ENCODE data around the gene C5. TPM values are rescaled to one million over a fixed set of nuclear protein-coding genes. Genes with fewer than 3 reads are reported as not detected.

C5 gene
- polyA plus RNA-seq, 1 of the 3 experiments (the other 2 are of a cell fraction), result 1.8 TPM

DNA sequence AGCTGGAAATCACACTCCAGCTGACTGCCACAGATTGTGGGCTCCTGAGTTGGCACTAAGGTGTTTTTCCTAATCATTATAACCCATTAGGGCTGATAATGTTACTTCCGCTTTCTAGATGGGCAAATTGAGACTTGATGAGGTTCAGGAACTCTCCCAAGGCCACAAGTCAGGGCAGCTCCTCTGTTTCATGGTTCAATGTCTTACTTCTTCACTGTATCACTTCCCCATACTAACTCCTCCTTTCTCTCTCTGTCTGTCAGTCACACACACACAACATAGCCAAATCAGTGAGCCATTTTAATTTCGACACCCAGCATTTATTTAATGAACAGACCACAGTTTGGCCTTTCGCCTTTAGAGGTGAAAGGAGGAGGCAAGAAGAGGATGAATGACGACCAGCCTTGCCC lies 105.6 kb downstream of the C5 start:
- no peak for DNase-seq
- Histone ChIP-seq H3K36me3 (replicated peaks in 1 of 2; ENCODE audit: control insufficient read depth in 1 of 2, insufficient read depth in 2 of 2, low read length in 1 of 2) (no peaks in the 10 kb centered on the region), H2AFZ (ENCODE audit: low read depth) (no peak overlapping the region), H3K9me2 (no peaks in the 10 kb centered on the region), H4K20me1 (ENCODE audit: insufficient read depth) (no peaks in the 10 kb centered on the region), H3K4me3 (ENCODE audit: low read depth in 2 of 2, low read length in 1 of 2) (no peak overlapping the region), H3K79me2 (ENCODE audit: insufficient read depth) (no peaks in the 10 kb centered on the region), H3K27ac (ENCODE audit: low read depth in 2 of 2, low read length in 1 of 2) (no peak overlapping the region), H3K9me3 (no peaks in the 10 kb centered on the region), H3K4me1 (ENCODE audit: control insufficient read depth in 1 of 2, insufficient read depth in 2 of 2, low read depth in 1 of 2, low read length in 1 of 2) (peaks cover 6 to 17% of the 10 kb centered on the region in 2 experiments; a peak in 3 of 4 replicates), H3K27me3 (ENCODE audit: insufficient read depth) (no peaks in the 10 kb centered on the region), H3K9ac (no peak overlapping the region), H3F3A (replicated peaks; ENCODE audit: insufficient read depth) (peaks cover 5% of the 10 kb centered on the region), H3K4me2 (no peak overlapping the region)
- 90% methylated on average over 4 of the region's 4 CpGs for WGBS (ENCODE audit: low lambda C conversion rate)
- ChIA-PET POLR2A (no interaction called here), CTCF (no interaction called here)
- TF ChIP-seq EP300 (IDR thresholded peaks at IDR 0.05; ENCODE audit: borderline replicate concordance in 1 of 2, low read depth in 1 of 2, low read length in 1 of 2) (no peak), IRF3 (IDR thresholded peaks at IDR 0.05; ENCODE audit: low read depth, low read length) (no peak), JUND (IDR thresholded peaks at IDR 0.05) (no peak), YY1 (IDR thresholded peaks at IDR 0.05; ENCODE audit: low read depth) (no peak), REST (IDR thresholded peaks at IDR 0.05; ENCODE audit: low read depth, low read length) (no peak), TEAD4 (IDR thresholded peaks at IDR 0.05; ENCODE audit: borderline replicate concordance, insufficient read depth) (no peak), CHD2 (IDR thresholded peaks at IDR 0.05; ENCODE audit: low read length, partially characterized antibody) (no peak), FOXJ3 (CRISPR knock-in tag; IDR thresholded peaks at IDR 0.05) (no peak), GATA2 (CRISPR knock-in tag; IDR thresholded peaks at IDR 0.05) (no peak), MXI1 (IDR thresholded peaks at IDR 0.05; ENCODE audit: low read depth, low read length) (no peak)
- TF ChIP-seq, protein P1, sequence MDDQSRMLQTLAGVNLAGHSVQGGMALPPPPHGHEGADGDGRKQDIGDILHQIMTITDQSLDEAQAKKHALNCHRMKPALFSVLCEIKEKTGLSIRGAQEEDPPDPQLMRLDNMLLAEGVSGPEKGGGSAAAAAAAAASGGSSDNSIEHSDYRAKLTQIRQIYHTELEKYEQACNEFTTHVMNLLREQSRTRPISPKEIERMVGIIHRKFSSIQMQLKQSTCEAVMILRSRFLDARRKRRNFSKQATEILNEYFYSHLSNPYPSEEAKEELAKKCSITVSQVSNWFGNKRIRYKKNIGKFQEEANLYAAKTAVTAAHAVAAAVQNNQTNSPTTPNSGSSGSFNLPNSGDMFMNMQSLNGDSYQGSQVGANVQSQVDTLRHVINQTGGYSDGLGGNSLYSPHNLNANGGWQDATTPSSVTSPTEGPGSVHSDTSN (IDR thresholded peaks at IDR 0.05), result no peak
- TF ChIP-seq, protein P2, sequence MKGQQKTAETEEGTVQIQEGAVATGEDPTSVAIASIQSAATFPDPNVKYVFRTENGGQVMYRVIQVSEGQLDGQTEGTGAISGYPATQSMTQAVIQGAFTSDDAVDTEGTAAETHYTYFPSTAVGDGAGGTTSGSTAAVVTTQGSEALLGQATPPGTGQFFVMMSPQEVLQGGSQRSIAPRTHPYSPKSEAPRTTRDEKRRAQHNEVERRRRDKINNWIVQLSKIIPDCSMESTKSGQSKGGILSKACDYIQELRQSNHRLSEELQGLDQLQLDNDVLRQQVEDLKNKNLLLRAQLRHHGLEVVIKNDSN (IDR thresholded peaks at IDR 0.05; ENCODE audit: borderline replicate concordance, low read depth), result no peak
- TF ChIP-seq, protein P3, sequence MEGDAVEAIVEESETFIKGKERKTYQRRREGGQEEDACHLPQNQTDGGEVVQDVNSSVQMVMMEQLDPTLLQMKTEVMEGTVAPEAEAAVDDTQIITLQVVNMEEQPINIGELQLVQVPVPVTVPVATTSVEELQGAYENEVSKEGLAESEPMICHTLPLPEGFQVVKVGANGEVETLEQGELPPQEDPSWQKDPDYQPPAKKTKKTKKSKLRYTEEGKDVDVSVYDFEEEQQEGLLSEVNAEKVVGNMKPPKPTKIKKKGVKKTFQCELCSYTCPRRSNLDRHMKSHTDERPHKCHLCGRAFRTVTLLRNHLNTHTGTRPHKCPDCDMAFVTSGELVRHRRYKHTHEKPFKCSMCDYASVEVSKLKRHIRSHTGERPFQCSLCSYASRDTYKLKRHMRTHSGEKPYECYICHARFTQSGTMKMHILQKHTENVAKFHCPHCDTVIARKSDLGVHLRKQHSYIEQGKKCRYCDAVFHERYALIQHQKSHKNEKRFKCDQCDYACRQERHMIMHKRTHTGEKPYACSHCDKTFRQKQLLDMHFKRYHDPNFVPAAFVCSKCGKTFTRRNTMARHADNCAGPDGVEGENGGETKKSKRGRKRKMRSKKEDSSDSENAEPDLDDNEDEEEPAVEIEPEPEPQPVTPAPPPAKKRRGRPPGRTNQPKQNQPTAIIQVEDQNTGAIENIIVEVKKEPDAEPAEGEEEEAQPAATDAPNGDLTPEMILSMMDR (IDR thresholded peaks at IDR 0.05), result no peak
- TF ChIP-seq, protein P4, sequence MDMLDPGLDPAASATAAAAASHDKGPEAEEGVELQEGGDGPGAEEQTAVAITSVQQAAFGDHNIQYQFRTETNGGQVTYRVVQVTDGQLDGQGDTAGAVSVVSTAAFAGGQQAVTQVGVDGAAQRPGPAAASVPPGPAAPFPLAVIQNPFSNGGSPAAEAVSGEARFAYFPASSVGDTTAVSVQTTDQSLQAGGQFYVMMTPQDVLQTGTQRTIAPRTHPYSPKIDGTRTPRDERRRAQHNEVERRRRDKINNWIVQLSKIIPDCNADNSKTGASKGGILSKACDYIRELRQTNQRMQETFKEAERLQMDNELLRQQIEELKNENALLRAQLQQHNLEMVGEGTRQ (IDR thresholded peaks at IDR 0.05; ENCODE audit: borderline replicate concordance, low read depth, low read length), result no peak

Data from SK-N-SH (cell line).